Heart right ventricle (tissue), 16 donors: ENCODE measurements around the gene PLPP7. TPM values are rescaled to one million over a fixed set of nuclear protein-coding genes. Genes with fewer than 3 reads are reported as not detected.

ENCODE experiments used
- ATAC-seq, 8 donors: fragments of 200-7000 bp; cut with Tn5 transposase; one replicate each; pipeline ENCODE4 v1.9.1; 2020; ENCODE audit warnings: mild to moderate bottlenecking in 8 of 8, moderate library complexity in 8 of 8, moderate number of reproducible peaks in 1 of 8
- DNase-seq, 2 donors: peaks; one replicate each; pipeline ENCODE4 v3.0.0-alpha.2; 2020
- H3K27ac ChIP-seq, 10 donors: fragments of 200-600 bp; sonication (generic) in 2 of 10; one replicate each; pipeline versions ENCODE4 v1.5.0 to v1.8.0; 2020 to 2022; ENCODE audit warnings: mild to moderate bottlenecking in 3 of 10
- H3K27me3 ChIP-seq, 7 donors: fragments of 200-600 bp; one replicate each; pipeline ENCODE4 v1.8.0; 2021 to 2022; ENCODE audit warnings: mild to moderate bottlenecking in 2 of 7
- H3K36me3 ChIP-seq, 9 donors: fragments of 200-600 bp; sonication (generic) in 1 of 9; one replicate each; pipeline versions ENCODE4 v1.5.0 to v1.8.0; 2020 to 2022; ENCODE audit warnings: mild to moderate bottlenecking in 2 of 9
- H3K4me1 ChIP-seq, 9 donors: fragments of 200-600 bp; sonication (generic) in 1 of 9; one replicate each; pipeline versions ENCODE4 v1.5.0 to v1.8.0; 2020 to 2022; ENCODE audit warnings: mild to moderate bottlenecking in 4 of 9
- H3K4me3 ChIP-seq, 10 donors: fragments of 200-600 bp; sonication (generic) in 2 of 10; one replicate each; pipeline versions ENCODE4 v1.5.0 to v1.8.0; 2020 to 2022; ENCODE audit warnings: mild to moderate bottlenecking in 7 of 10, moderate library complexity in 2 of 10
- H3K9me3 ChIP-seq, 11 donors: fragments of 200-600 bp in 10 of 11; sonication (generic) in 2 of 11; one replicate each; pipeline versions ENCODE4 v1.5.0 to v1.8.0; 2013 to 2022; ENCODE audit warnings: mild to moderate bottlenecking in 2 of 11, control low read depth in 1 of 11, moderate library complexity in 1 of 11
- WGBS, 2 donors: extraction: QIAGEN DNeasy Blood & Tissue Kit; methylation state at CpG; one replicate each; pipeline ENCODE4 v1.1.7; 2013; ENCODE audit warnings: inconsistent platforms in 1 of 2; 5-methylcytosine and 5-hydroxymethylcytosine counted together
- intact Hi-C, 10 donors: fragments of 100-400 bp; cut with DNase I; formaldehyde crosslinking; loops; one replicate each; pipeline versions ENCODE4 v1.11.1 to v1.14.2; 2022
- polyA plus RNA-seq, 2 donors: library from polyadenylated mRNA; stranded (reverse); fragments of 200-250 nt; gene quantifications; one replicate each; pipeline ENCODE4 v1.2.3, GENCODE V29; 2013
- total RNA-seq, 10 donors: library from RNA; stranded (reverse); fragmentation: NEBNext Ultra II Directional in 3 of 10; extraction: Animal tissue kit (Norgen Biotek cat#: 25700) in 3 of 10; gene quantifications; one replicate each; pipeline versions ENCODE4 v1.2.1 to v1.2.4, GENCODE V29; 2021 to 2023
- TF ChIP-seq, protein P1 (sequence below), 9 donors: fragments of 200-600 bp; sonication (generic) in 2 of 9; IDR thresholded peaks; one replicate each; pipeline versions ENCODE4 v1.5.0 to v1.8.0; 2021 to 2022; ENCODE audit warnings: antibody characterized with exemption in 9 of 9, mild to moderate bottlenecking in 5 of 9, moderate library complexity in 1 of 9
- donor health status: Arrhythmogenic right ventricular cardiomyopathy.
- donor health status: ischemic (EF 13 %, LVEDD 7.1; RV severe dilation, severe dysfunction).
- donor health status: healthy with polysubstance abuse.
- donor health status: DM: no; HTN: yes; CAD: no.
- donor health status: DM: no; HTN: no; CAD: no.
- donor health status: ischemic (EF 25% LVEDD 6.9; RV normal size, moderate dysfunction).
- donor health status: ischemic (EF 25% LVEDD 5.7; RV mildly dilated, moderate dysfunction).
- donor health status: healthy.
- donor health status: DM: yes; HTN: yes; CAD: no.
- donor health status: Ischemic cardiomyopathy.
- donor health status: ischemic (EF 35%, LVEDD 5.7; RV mildly dilated, moderate dysfunction).
- donor health status: nonischemic (EF 11% LVEDD 7.7; RV severe dilation, severe dysfunction).
- donor health status: DM: yes; HTN: yes; CAD: no.
- donor health status: PGD.
- donor health status: ischemic (EF 29% LVEDD 5.4; RV normal size, mild dysfunction).
- donor health status: nonischemic (EF 23%, LVEDD 6.1; RV moderate dilation, normal function).

PLPP7 gene
- total and polyA plus RNA-seq, 12 donors: 42.6 to 140 (median 102) TPM

DNA sequence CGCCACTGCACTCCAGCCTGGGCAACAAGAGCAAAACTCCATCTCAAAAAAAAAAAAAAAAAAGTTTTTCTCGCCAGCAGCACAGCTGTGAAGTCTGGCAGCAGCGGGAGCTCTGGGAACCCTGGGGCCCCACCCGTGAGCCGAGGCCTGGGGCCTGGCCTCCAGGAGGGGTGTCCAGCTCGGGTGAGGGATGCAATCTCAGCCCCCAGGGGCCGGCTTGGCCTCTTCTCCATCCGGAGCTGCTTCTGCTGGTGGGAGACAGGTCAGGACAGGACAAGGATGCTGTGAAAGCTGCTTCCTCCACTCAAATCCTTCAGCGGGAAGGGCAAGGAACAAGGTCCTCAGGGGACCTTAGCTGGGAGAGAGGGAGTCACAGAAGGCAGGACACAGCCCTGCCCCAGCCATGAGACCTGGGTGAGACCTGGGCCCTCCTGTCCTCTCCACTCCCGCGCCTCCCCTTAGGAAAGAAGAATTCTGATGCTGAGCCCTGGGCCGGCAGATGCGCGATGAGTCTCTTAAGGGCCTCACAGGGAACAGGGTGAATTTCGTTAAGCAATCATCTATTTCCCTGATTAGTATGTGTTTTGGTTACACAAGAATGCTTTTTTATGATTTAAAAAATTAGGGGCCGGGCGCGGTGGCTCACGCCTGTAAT, 30.6 kb downstream of the PLPP7 start:
- Histone ChIP-seq H3K9me3 (no peaks in the 10 kb centered on the region), H3K36me3 (no peaks in the 10 kb centered on the region), H3K27me3 (no peaks in the 10 kb centered on the region), H3K4me1 (peaks cover 2 to 34% (median 21%) of the 10 kb centered on the region in 9 donors), H3K27ac (peak overlapping the region in 9 of 10 donors; percentile 23 to 68 (median 56)), H3K4me3 (no peak overlapping the region)
- DNase-seq: peak; percentile 75 to 86
- TF ChIP-seq, protein P1, sequence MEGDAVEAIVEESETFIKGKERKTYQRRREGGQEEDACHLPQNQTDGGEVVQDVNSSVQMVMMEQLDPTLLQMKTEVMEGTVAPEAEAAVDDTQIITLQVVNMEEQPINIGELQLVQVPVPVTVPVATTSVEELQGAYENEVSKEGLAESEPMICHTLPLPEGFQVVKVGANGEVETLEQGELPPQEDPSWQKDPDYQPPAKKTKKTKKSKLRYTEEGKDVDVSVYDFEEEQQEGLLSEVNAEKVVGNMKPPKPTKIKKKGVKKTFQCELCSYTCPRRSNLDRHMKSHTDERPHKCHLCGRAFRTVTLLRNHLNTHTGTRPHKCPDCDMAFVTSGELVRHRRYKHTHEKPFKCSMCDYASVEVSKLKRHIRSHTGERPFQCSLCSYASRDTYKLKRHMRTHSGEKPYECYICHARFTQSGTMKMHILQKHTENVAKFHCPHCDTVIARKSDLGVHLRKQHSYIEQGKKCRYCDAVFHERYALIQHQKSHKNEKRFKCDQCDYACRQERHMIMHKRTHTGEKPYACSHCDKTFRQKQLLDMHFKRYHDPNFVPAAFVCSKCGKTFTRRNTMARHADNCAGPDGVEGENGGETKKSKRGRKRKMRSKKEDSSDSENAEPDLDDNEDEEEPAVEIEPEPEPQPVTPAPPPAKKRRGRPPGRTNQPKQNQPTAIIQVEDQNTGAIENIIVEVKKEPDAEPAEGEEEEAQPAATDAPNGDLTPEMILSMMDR (IDR thresholded peaks at IDR 0.05): no peak
- WGBS, 2 donors: 56 to 65% methylated on average over 19 of the region's 19 CpGs
- intact Hi-C loops: no loop called here
- peak; percentile 70 to 92 (median 85) for ATAC-seq

DNA sequence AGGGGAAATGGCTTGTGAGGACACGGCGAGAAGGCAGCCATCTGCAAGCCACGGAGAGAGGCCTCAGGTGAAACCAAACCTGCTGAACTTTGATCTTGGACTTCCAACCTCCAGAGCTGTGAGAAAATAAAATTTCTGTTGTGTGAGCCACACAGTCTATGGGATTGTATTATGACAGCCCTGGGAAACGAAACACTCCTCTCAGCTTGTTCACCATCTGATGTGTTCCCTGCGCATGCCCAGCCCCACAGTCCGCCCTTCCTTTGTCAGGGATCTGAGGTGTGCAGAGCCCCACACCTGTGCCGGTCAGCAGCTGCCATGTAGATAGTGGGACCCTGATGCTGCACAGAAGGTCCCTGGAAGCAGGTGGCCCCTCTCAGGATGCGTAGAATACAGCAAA, 34.1 kb downstream of the PLPP7 start:
- Histone ChIP-seq H3K9me3 (no peaks in the 10 kb centered on the region), H3K4me1 (peaks cover 0 to 31% (median 14%) of the 10 kb centered on the region in 9 donors), H3K36me3 (no peaks in the 10 kb centered on the region), H3K27ac (no peak overlapping the region), H3K4me3 (no peak overlapping the region), H3K27me3 (no peaks in the 10 kb centered on the region)
- WGBS, 2 donors: 82 to 93% methylated on average over 8 of the region's 8 CpGs
- TF ChIP-seq, protein P1 (IDR thresholded peaks at IDR 0.05): no peak
- DNase-seq (no peak), ATAC-seq (no peak)
- intact Hi-C loops: no loop called here

DNA sequence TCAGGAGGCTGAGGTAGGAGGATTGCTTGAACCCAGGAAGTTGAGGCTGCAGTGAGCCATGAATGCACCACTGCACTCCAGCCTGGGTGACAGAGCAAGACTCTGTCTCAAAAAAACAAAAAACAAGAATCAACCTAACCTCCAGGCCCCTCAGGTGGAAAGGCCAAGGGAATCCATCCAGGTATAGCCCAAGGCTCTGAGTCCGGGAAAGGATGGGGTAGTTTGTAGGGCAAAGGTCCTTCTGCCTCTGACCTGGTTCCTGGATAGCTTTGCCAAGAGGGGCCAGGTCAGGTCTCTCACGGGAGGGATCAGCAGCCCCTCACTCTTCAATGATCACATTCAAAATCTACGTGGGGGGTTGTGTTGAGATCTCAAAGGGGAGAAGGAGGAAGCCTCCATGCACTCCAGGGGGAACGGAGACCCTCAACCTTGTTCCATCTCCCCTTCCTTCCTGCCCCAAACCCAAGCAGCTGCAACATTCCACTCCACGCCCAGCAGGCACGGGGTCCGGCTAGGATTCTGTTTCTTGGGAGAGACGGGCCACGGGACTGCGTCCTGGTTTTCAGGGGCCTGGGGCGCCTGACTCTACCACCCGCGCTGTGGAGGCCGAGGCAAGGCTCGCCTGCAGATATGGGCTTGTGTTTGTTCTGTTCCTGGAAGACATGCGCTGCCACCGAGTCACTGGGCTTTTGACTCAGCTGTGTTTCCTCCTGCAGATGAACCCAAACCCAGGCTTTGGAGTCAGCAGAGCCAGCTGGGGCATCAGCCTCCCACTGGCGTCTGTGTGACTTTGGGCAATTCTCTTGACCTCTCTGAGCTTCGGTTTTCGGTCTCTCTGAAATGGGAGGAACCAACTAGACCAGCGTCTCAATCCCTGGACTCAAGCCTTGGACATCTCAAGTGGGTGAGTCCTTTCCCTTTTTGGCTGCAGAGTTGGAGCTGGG, 35.5 kb downstream of the PLPP7 start:
- Histone ChIP-seq H3K27me3 (no peaks in the 10 kb centered on the region), H3K36me3 (no peaks in the 10 kb centered on the region), H3K9me3 (no peaks in the 10 kb centered on the region), H3K4me3 (no peak overlapping the region), H3K4me1 (peaks cover 0 to 18% (median 4%) of the 10 kb centered on the region in 9 donors), H3K27ac (no peak overlapping the region)
- TF ChIP-seq, protein P1 (IDR thresholded peaks at IDR 0.05): no peak
- intact Hi-C loops: no loop called here
- ATAC-seq (peak in 1 of 8 donors; percentile 11), DNase-seq (no peak)
- WGBS, 2 donors: 87 to 89% methylated on average over 21 of the region's 21 CpGs

DNA sequence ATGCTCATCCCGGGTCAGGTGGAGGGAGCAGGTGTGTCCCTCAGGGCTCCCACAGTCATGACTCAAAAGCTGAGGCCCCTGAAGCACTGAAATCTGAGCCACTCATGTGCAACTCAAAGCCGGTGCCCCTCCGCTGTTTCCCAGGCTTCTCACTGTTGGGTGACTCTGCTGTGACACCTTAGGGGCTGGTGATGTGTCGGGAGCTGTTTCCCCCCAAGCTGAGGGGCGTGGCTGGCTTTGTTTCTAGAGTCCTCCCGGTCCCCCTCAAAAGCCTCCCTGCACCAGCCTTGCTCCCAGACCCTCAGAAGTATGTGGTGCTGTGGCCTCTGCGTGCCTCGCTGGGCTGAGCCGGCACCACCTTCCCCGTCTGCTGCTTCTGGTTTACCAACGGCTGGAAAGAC, 39.7 kb downstream of the PLPP7 start:
- 86 to 91% methylated on average over 11 of the region's 11 CpGs for WGBS, 2 donors
- H3K4me1 ChIP-seq: peaks cover 0 to 31% (median 11%) of the 10 kb centered on the region in 9 donors
- no peaks in the 10 kb centered on the region for H3K27me3 ChIP-seq
- TF ChIP-seq, protein P1 (IDR thresholded peaks at IDR 0.05): no peak
- no peak overlapping the region for H3K4me3 ChIP-seq
- DNase-seq: no peak
- H3K9me3 ChIP-seq: no peaks in the 10 kb centered on the region
- H3K36me3 ChIP-seq: no peaks in the 10 kb centered on the region
- ATAC-seq: no peak
- no peak overlapping the region for H3K27ac ChIP-seq
- intact Hi-C loops: no loop called here
